ENCODE results near the gene SEPHS1.
A peak's percentile ranks its signal among the peaks of the same experiment; 100 is the strongest.
"Not testable (repeated sequence)": the region's sequence is repeated elsewhere in the genome, so short reads cannot be mapped to it uniquely, and the experiment has no call there.

SEPHS1 gene

GRCh38 chr10:13360587-13360986 is 12.5 kb upstream of the SEPHS1 start:
- DNase-seq: no peak

GRCh38 chr10:13356392-13356791 is 8.3 kb upstream of the SEPHS1 start:
- DNase-seq: no peak

GRCh38 chr10:13354783-13355182 is 6.7 kb upstream of the SEPHS1 start:
- DNase-seq: no peak

GRCh38 chr10:13352519-13352918 is 4.4 kb upstream of the SEPHS1 start:
- DNase-seq: no peak

- peak; percentile 63 for DNase-seq
Measured at GRCh38 chr10:13351340-13351915, 3.3 kb upstream of the SEPHS1 start.

- DNase-seq: peak; percentile 46
Measured at GRCh38 chr10:13349463-13350274, 1.6 kb upstream of the SEPHS1 start.

GRCh38 chr10:13347500-13348156 is 465 bp downstream of the SEPHS1 start:
- DNase-seq: peak; percentile 85

GRCh38 chr10:13347043-13347499 is 1.0 kb downstream of the SEPHS1 start:
- DNase-seq: peak; percentile 43

- DNase-seq: no peak
Measured at GRCh38 chr10:13346283-13347042, 1.6 kb downstream of the SEPHS1 start.

- DNase-seq: peak; percentile 31
Measured at GRCh38 chr10:13340626-13341376, 7.3 kb downstream of the SEPHS1 start.

GRCh38 chr10:13340068-13340467 is 8.0 kb downstream of the SEPHS1 start:
- no peak for DNase-seq

GRCh38 chr10:13338390-13339110 is 9.5 kb downstream of the SEPHS1 start:
- DNase-seq: no peak

GRCh38 chr10:13337827-13338196 is 10.3 kb downstream of the SEPHS1 start:
- DNase-seq: no peak

- DNase-seq: no peak
Measured at GRCh38 chr10:13337128-13337826, 10.8 kb downstream of the SEPHS1 start.

GRCh38 chr10:13335881-13336280 is 12.2 kb downstream of the SEPHS1 start:
- no peak for DNase-seq

GRCh38 chr10:13334556-13334955 is 13.5 kb downstream of the SEPHS1 start:
- no peak for DNase-seq

GRCh38 chr10:13331646-13332045 is 16.4 kb downstream of the SEPHS1 start:
- no peak for DNase-seq

- DNase-seq: not testable (repeated sequence)
Measured at GRCh38 chr10:13330980-13331379, 17.1 kb downstream of the SEPHS1 start.

GRCh38 chr10:13329565-13329964 is 18.5 kb downstream of the SEPHS1 start:
- DNase-seq: no peak

GRCh38 chr10:13328613-13329012 is 19.5 kb downstream of the SEPHS1 start:
- DNase-seq: no peak

- DNase-seq: no peak
Measured at GRCh38 chr10:13328126-13328525, 20.0 kb downstream of the SEPHS1 start.

All from CD4-positive, alpha-beta T cell treated with Interleukin-17A for 4 hours (primary cell).